A549 (cell line): ENCODE results near the gene LONRF3. TPM values are rescaled to one million over a fixed set of nuclear protein-coding genes. Genes with fewer than 3 reads are reported as not detected.

ENCODE experiments used
- ATAC-seq, 2 experiments: fragments of 200-7000 bp in 1 of 2; fragments of >200 bp in 1 of 2; cut with Nextera tagmentation in 1 of 2; cut with Tn5 transposase in 1 of 2; 3 replicates each; pipeline versions ENCODE4 v1.8.0 to v1.9.1; 2018 to 2020; ENCODE audit warnings: mild to moderate bottlenecking in 1 of 2, moderate library complexity in 1 of 2
- CTCF ChIA-PET: fragments of 300-600 bp; sonication (Branson Sonifier 250); formaldehyde crosslinking; extraction: SDS; loops from one replicate; lab custom pipeline; 2021; ENCODE audit warnings: antibody characterized with exemption, inconsistent platforms; lab: Yijun Ruan, JAX
- POLR2A ChIA-PET: fragments of 350-600 bp; formaldehyde crosslinking; extraction: SDS; loops from one replicate; lab custom pipeline; 2021; ENCODE audit warnings: antibody characterized with exemption, inconsistent platforms; lab: Yijun Ruan, JAX
- DNase-seq, 2 experiments: peaks; one replicate each; pipeline versions ENCODE4 v3.0.0 to v3.0.0-alpha.2; 2011 to 2016; ENCODE audit warnings: low read depth in 1 of 2, low spot score in 1 of 2
- FAIRE-seq: peaks from 2 replicates; lab custom pipeline; 2011; peaks lifted over from hg19 to GRCh38; lab: Jason Lieb, UNC
- H3K27ac ChIP-seq, 2 experiments: fragments of >200 bp; sonication (Bioruptor Twin); formaldehyde crosslinking; 3 replicates each; pipeline ENCODE4 v1.5.1; 2016 to 2017
- H3K4me1 ChIP-seq: fragments of >200 bp; sonication (Bioruptor Twin); formaldehyde crosslinking; 3 replicates; pipeline ENCODE4 v1.6.1; 2016
- H3K4me2 ChIP-seq: fragments of >200 bp; sonication (Bioruptor Twin); formaldehyde crosslinking; 3 replicates; pipeline ENCODE4 v1.6.1; 2016
- H3K4me3 ChIP-seq: fragments of >200 bp; sonication (Bioruptor Twin); formaldehyde crosslinking; 3 replicates; pipeline ENCODE4 v1.5.1; 2016
- H3K9me3 ChIP-seq: fragments of >200 bp; sonication (Bioruptor Twin); formaldehyde crosslinking; 3 replicates; pipeline ENCODE4 v1.6.1; 2016
- BCL3 ChIP-seq: fragments of >200 bp; sonication (Bioruptor Twin); formaldehyde crosslinking; IDR thresholded peaks from 3 replicates; pipeline ENCODE4 v1.6.1; 2016
- CEBPB ChIP-seq, 2 experiments: fragments of >200 bp in 1 of 2; sonication (Bioruptor Twin) in 1 of 2; formaldehyde crosslinking in 1 of 2; IDR thresholded peaks; 2 replicates each; pipeline ENCODE4 v1.6.1; 2012 to 2016
- E2F6 ChIP-seq: IDR thresholded peaks from 2 replicates; pipeline ENCODE4 v1.6.1; 2012; ENCODE audit warnings: low read depth, borderline replicate concordance
- EP300 ChIP-seq, 2 experiments: fragments of >200 bp; sonication (Bioruptor Twin); formaldehyde crosslinking; IDR thresholded peaks; 2 replicates in 1 of 2; 3 replicates in 1 of 2; pipeline ENCODE4 v1.6.1; 2016 to 2017
- FOSL2 ChIP-seq, 2 experiments: fragments of 450-650 bp in 1 of 2; fragments of >200 bp in 1 of 2; sonication (Bioruptor Twin) in 1 of 2; formaldehyde crosslinking; IDR thresholded peaks; 2 replicates each; pipeline versions ENCODE4 v1.5.0 to v1.6.1; 2016 to 2020; ENCODE audit warnings: mild to moderate bottlenecking in 1 of 2, moderate library complexity in 1 of 2
- FOXS1 ChIP-seq: fragments of 250-450 bp; sonication (Bioruptor Pico); IDR thresholded peaks from 2 replicates; pipeline ENCODE4 v1.5.0; 2020; ENCODE audit warnings: mild to moderate bottlenecking, moderate library complexity
- GATA3 ChIP-seq: IDR thresholded peaks from 2 replicates; pipeline ENCODE4 v1.6.1; 2012; ENCODE audit warnings: borderline replicate concordance
- HDAC2 ChIP-seq: fragments of 200-600 bp; sonication (generic); IDR thresholded peaks from 2 replicates; pipeline ENCODE4 v1.6.1; 2016
- JUN ChIP-seq, 2 experiments: fragments of >200 bp; sonication (Bioruptor Twin); formaldehyde crosslinking; IDR thresholded peaks; 2 replicates in 1 of 2; 3 replicates in 1 of 2; pipeline ENCODE4 v1.6.1; 2016 to 2017
- JUNB ChIP-seq: fragments of >200 bp; sonication (Bioruptor Twin); formaldehyde crosslinking; IDR thresholded peaks from 2 replicates; pipeline ENCODE4 v1.6.1; 2016
- MYC ChIP-seq: IDR thresholded peaks from 2 replicates; pipeline ENCODE4 v1.6.1; 2012; ENCODE audit warnings: mild to moderate bottlenecking, inconsistent platforms, low read length, improper control_type of control experiment, borderline replicate concordance
- NPAS2 ChIP-seq: fragments of 250-450 bp; sonication (Bioruptor Pico); IDR thresholded peaks from 2 replicates; pipeline ENCODE4 v1.8.0; 2022; ENCODE audit warnings: mild to moderate bottlenecking, moderate library complexity, borderline replicate concordance
- PHF8 ChIP-seq: fragments of 200-600 bp; sonication (generic); IDR thresholded peaks from 2 replicates; pipeline ENCODE4 v1.6.1; 2016; ENCODE audit warnings: low read depth, mild to moderate bottlenecking, antibody characterized with exemption, moderate library complexity, borderline replicate concordance
- ZFP36 ChIP-seq: fragments of 450-650 bp; IDR thresholded peaks from 2 replicates; pipeline ENCODE4 v1.6.1; 2014; ENCODE audit warnings: borderline replicate concordance; ENCODE audit not compliant: partially characterized antibody
- WGBS: methylation state at CpG from one replicate; pipeline ENCODE4 v1.1.6; 2017; ENCODE audit errors: missing lambda C conversion rate; 5-methylcytosine and 5-hydroxymethylcytosine counted together
- polyA plus RNA-seq, 4 experiments: library from polyadenylated mRNA; depleted of rRNA in 3 of 4; stranded (reverse); fragments of >200 nt; fragmentation: RNase III in 1 of 4; extraction: RNeasy Plus Mini Kit Qiagen cat#74134 plus additional on column Dnase treatment in 1 of 4; gene quantifications; 2 replicates in 3 of 4; 3 replicates in 1 of 4; pipeline ENCODE4 v1.2.3, GENCODE V29; 2011 to 2017
- TF ChIP-seq, protein P1 (sequence below): IDR thresholded peaks from 2 replicates; pipeline ENCODE4 v1.6.1; 2012
- TF ChIP-seq, protein P2 (sequence below): IDR thresholded peaks from 2 replicates; pipeline ENCODE4 v1.6.1; 2012
- TF ChIP-seq, protein P3 (sequence below): fragments of >200 bp; sonication (Bioruptor Twin); formaldehyde crosslinking; IDR thresholded peaks from 2 replicates; pipeline ENCODE4 v1.6.1; 2016

LONRF3 gene
- polyA plus RNA-seq, 2 of the 4 experiments (the other 2 are of a cell fraction), result 2.5 to 7.7 TPM

DNA sequence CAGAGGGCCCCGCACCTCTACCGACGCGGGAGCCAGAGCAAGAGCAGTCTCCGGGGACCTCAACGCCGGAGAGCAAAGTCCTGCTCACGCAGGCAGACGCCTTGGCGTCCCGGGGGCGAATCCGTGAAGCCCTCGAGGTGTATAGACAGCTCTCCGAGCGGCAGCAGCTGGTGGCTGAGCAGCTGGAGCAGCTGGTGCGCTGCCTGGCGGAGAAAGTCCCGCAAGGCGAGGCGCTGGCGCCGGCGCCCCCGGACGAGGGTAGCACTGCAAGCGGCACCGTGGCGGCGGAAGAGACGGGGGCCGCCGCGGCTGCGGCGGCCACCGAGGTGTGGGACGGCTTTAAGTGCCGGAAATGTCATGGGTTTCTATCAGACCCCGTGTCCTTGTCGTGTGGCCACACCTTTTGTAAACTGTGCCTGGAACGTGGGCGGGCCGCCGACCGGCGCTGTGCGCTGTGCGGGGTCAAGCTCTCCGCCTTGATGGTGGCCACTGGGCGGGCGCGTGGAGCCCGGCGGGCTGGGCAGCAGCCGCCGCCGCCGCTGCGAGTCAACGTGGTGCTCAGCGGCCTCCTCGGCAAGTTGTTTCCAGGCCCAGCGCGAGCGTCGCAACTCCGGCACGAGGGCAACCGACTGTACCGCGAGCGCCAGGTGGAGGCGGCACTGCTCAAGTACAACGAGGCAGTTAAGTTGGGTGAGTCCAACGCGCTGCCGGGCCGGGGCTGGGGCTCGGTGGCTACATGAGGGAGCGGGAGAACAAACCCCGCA lies 672 bp downstream of the LONRF3 start:
- peak overlapping the region; percentile 95 to 98 for H3K27ac ChIP-seq
- no peaks in the 10 kb centered on the region for H3K9me3 ChIP-seq
- WGBS, result 0% methylated on average over 1 of the region's 82 CpGs
- peak overlapping the region; percentile 99 for H3K4me2 ChIP-seq
- CTCF ChIA-PET, result no interaction called here
- FAIRE-seq (no peak), DNase-seq (peak in 1 of 2 experiments; percentile 66), ATAC-seq (peak; percentile 43 to 52)
- POLR2A ChIA-PET, result no interaction called here
- TF ChIP-seq, protein P1, sequence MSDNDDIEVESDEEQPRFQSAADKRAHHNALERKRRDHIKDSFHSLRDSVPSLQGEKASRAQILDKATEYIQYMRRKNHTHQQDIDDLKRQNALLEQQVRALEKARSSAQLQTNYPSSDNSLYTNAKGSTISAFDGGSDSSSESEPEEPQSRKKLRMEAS, result peak; percentile 89
- peak in 1 of 2 experiments; percentile 26; a peak in 1 of 5 replicates for TF ChIP-seq JUN (IDR thresholded peaks at IDR 0.05)
- TF ChIP-seq E2F6, result peak; percentile 91
- TF ChIP-seq, protein P2, sequence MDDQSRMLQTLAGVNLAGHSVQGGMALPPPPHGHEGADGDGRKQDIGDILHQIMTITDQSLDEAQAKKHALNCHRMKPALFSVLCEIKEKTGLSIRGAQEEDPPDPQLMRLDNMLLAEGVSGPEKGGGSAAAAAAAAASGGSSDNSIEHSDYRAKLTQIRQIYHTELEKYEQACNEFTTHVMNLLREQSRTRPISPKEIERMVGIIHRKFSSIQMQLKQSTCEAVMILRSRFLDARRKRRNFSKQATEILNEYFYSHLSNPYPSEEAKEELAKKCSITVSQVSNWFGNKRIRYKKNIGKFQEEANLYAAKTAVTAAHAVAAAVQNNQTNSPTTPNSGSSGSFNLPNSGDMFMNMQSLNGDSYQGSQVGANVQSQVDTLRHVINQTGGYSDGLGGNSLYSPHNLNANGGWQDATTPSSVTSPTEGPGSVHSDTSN, result no peak
- H3K4me3 ChIP-seq, result peak overlapping the region; percentile 76
- H3K4me1 ChIP-seq, result peaks cover 28% of the 10 kb centered on the region

- FAIRE-seq (no peak), DNase-seq (peak; percentile 54 to 71), ATAC-seq (peak; percentile 73 to 74)
- peak overlapping the region; percentile 95 to 98 for H3K27ac ChIP-seq
- under 1% methylated on average over 11 of the region's 64 CpGs for WGBS
- peaks cover 28% of the 10 kb centered on the region for H3K4me1 ChIP-seq
- ChIA-PET CTCF (interaction anchor here (1.2 kb wide), 1 partner anchor 29 kb away, joined by 3 read pairs; no protein-coding TSS in a partner anchor), POLR2A (interaction anchor here (1.0 kb wide), 1 partner anchor 29 kb away, joined by 3 read pairs; no protein-coding TSS in a partner anchor)
- peak overlapping the region; percentile 76 for H3K4me3 ChIP-seq
- TF ChIP-seq NPAS2 (CRISPR knock-in tag) (no peak), MYC (peak; percentile 62; the same call in 1 of the 2 replicates), JUN (IDR thresholded peaks at IDR 0.05) (peak; percentile 30 to 67; a peak in 2 of 5 replicates), HDAC2 (no peak), E2F6 (peak; percentile 67), ZFP36 (no peak), PHF8 (no peak), FOSL2 (IDR thresholded peaks at IDR 0.05) (peak; percentile 36), FOSL2 (CRISPR knock-in tag; IDR thresholded peaks at IDR 0.05) (peak; percentile 82), GATA3 (0 out of 2 replicates have a peak, but pooled peaks have one; percentile 12), FOXS1 (CRISPR knock-in tag) (no peak), BCL3 (peak; percentile 53; the same call in 1 of the 3 replicates), JUNB (peak; percentile 64), EP300 (IDR thresholded peaks at IDR 0.05) (peak; percentile 46 to 62; a peak in 2 of 5 replicates), CEBPB (IDR thresholded peaks at IDR 0.05) (peak; percentile 90 to 92)
- TF ChIP-seq, protein P3, sequence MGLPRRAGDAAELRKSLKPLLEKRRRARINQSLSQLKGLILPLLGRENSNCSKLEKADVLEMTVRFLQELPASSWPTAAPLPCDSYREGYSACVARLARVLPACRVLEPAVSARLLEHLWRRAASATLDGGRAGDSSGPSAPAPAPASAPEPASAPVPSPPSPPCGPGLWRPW, result peak; percentile 74; the same call in 1 of the 2 replicates
- TF ChIP-seq, protein P1, result peak; percentile 64
- H3K9me3 ChIP-seq, result no peaks in the 10 kb centered on the region
- peak overlapping the region; percentile 99 for H3K4me2 ChIP-seq
Measured at GRCh38 chrX:118975831-118976598, 1.6 kb downstream of the LONRF3 start.
